Activated CD4-positive, alpha-beta T cell treated with anti-CD3 and anti-CD28 coated beads for 48 hours (primary cell): Measurements from ENCODE around the gene USP53.
"Not testable (repeated sequence)": the region's sequence is repeated elsewhere in the genome, so short reads cannot be mapped to it uniquely, and the experiment has no call there.

Experiments
- DNase-seq: peaks from one replicate; pipeline ENCODE4 v3.0.0-alpha.2; 2020

The USP53 gene

DNA sequence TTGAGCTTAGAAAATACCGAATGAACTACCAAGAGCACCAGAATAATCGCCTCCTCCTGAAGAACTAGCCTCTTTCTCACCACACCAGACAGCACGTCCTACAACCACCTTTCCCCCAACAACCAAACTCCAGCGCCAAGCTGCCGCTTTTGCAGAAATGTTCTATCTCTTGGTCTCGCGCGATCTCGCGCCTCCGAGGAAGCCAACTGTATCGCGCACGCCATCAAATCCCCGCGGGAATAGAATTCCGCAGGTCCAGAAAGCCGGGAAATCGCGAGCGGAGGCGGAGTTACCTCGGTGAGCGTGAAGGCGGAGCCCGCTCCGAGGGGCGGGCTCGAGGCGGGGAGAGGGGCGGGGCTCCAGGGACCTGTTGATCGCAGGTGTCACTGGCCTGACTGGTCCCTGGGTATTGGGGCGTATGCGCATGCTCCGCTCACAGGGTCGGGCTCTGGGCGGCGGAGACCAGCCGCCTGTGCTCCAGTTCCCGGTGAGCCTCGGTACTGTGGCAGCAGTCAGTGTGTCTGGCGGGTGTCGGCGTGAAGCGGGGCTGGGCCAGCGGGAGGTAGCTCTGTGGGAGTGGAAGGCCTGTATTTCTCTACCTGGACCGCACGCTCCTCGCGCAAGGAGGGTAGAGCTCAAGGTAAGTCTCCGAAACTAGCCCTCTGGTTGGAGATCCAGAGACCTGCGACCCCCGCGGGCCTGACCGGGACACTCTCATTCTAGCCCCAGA is at the start of gene USP53:
USP53 (plus strand) TSS at position 480 of the 730 bp plus-strand sequence. CDS start 27,047 bp downstream, outside the sequence.
- DNase-seq = peak; percentile 99

- DNase-seq = no peak
Observed at GRCh38 chr4:119165767-119166166, 46.7 kb upstream of the USP53 start.

GRCh38 chr4:119170195-119170594 is 42.3 kb upstream of the USP53 start:
- DNase-seq = no peak

GRCh38 chr4:119172223-119172622 is 40.3 kb upstream of the USP53 start:
- peak; percentile 14 for DNase-seq

- not testable (repeated sequence) for DNase-seq
Observed at GRCh38 chr4:119173729-119174361, 38.7 kb upstream of the USP53 start.

DNA sequence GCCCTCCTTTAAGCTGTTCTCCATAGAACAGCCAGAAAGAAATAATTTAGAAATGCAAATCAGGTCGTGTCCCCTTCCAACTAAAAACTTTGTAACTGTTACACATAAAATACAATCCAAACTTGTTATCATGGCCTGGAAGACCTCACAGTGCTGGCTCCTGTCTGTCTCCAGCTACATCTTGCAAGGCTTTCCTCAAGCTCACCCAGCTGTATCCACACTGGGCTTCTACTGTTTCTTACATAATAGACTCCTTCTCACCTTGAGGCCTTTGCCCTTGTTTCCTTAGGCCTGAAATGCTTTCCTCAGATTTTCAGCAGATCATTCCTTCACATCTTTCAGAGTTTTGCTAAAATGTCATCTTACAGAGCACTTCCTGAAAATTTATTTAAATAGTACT is 33.5 kb upstream of the USP53 start:
- DNase-seq = no peak

GRCh38 chr4:119184128-119184527 is 28.4 kb upstream of the USP53 start:
- no peak for DNase-seq

DNA sequence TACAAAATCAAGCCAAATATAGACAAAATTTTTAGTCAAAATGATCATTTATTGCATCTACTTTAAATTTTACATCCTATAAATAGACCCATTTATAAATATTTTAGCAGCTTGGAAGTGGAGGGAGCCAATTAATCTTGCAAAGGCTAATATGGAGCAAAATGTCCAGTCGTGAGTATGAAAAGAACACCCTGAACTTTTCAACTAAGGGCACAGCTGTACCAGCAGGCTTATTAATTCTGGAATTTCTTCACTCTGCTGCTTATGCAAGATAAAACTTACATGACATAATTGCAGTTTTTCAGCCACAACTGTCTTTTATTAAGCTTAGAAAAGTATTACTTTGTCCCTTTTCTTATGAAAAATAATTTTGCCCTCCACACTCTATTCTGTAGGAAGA is 22.9 kb upstream of the USP53 start:
- no peak for DNase-seq

DNA sequence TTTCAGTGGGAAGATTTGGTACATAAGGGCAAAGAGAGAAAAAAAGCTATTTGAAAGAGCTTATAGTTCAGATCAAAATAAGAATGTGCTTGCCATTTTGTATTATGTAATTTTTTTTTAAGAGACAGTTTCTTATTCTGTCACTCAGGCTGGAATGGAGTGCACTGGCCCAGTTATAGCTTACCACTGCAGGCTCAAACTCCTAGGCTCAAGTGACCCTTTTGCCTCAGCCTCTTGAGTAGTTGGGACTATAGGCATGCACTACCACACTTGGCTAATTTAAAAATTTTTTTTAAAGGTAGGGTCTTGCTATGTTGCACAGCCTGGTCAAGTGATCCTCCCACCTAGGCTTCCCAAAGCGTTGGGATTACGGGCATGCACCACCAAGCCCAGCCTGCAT is 22.2 kb upstream of the USP53 start:
- DNase-seq = no peak

DNA sequence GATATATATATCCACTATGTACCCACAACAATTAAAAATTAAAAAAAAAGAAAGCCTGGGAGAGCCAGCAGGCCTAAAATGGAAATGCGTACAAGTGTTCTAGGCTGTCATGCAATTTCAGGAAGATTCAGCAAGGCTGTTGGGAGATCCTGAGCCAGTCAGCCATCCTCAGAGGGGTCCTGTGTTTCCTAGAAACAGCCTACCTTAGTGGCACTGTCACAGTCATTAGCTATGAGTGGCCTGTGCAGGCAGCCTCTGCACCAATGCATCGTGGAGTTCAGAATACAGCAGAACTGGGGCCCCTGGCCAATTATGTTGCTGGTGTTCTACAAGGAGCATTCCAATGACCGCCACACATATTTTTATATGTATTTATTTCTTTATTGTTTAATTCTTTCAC is 21.0 kb upstream of the USP53 start:
- no peak for DNase-seq

GRCh38 chr4:119197772-119198212 is 14.7 kb upstream of the USP53 start:
- no peak for DNase-seq

DNA sequence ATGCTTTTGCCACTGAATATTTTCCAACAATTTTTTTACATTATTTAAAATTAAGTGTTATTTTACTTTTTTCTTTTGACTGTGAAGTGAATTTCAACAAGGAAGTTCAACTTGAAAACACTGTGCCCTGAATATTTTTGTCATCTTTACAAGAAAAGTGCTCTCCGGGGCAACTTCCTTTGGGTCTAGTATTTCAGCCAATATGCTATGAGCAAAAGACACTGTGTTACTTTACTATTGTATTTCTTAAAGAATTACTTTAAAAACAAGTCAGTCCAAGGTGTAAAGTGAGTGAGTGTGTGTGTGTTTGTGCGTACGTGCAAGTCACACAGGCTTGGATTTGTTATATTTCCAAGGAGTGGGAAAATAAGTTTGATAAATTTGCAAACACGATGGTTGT is 7.6 kb upstream of the USP53 start:
- DNase-seq = no peak

- DNase-seq = no peak
Observed at GRCh38 chr4:119205690-119206089, 6.8 kb upstream of the USP53 start.

- DNase-seq = no peak
Observed at GRCh38 chr4:119206178-119206577, 6.3 kb upstream of the USP53 start.

DNA sequence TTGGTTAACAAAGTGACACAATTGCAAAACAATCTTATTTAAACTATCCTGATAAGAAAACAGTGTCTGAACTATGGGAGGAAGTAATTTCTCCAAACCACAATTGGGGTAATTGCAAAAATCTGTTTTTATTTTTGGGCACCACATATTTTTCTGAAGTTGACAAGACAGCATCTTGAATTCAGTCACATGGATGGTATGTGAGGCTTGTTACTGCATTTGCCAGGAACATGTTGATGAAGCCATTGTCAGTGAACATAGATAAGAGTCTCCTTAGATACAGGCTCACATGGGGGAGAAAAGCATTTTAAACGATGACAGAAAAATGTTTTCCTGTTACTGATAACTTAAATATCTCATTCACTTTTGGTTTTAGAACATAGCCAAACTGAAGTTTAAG is 5.5 kb upstream of the USP53 start:
- DNase-seq = no peak

GRCh38 chr4:119209077-119209476 is 3.4 kb upstream of the USP53 start:
- DNase-seq = peak; percentile 69

GRCh38 chr4:119209586-119209985 is 2.9 kb upstream of the USP53 start:
- DNase-seq = no peak

GRCh38 chr4:119210775-119211174 is 1.7 kb upstream of the USP53 start:
- no peak for DNase-seq

DNA sequence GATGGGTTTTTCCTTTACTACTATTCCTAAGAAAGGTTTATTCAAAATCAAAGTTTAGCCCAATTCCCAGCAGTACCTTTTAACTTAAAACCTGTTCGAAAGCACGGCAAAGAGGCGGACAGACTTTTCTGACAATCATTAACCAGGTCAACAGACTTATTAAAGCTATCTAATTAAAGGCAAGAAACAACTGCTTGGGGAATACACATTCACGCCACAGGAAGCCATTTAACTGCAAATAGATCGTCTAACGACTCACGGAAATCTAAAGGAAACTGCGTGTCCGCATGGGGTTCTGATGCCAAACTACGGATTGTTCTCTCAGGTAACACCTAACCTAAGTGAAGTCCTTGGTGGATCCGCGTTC is 663 bp upstream of the USP53 start:
- DNase-seq = no peak

- peak; percentile 74 for DNase-seq
Observed at GRCh38 chr4:119212964-119213606, 572 bp downstream of the USP53 start.

- no peak for DNase-seq
Observed at GRCh38 chr4:119218093-119218492, 5.6 kb downstream of the USP53 start.

DNA sequence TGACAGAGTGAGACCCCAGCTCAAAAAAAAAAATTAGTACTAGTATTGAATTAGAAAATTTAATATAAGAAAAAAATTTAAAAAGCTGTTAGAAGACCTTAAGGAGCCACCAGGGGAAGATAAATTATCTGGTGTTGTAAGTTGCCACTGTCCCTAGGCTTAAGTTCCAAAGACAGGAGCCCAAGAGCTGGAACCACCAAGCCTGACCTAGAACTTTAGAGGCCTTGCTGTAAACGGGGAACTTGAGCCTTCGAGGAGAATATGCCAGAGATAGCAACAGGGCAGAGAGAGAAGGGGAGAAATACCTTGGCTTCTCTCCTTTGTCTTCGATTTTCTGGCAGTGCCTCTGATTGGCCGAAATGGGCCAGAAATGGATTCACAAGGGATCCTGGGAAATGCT is 8.9 kb downstream of the USP53 start:
- no peak for DNase-seq

GRCh38 chr4:119227690-119228089 is 15.2 kb downstream of the USP53 start:
- no peak for DNase-seq

GRCh38 chr4:119228406-119228805 is 15.9 kb downstream of the USP53 start:
- DNase-seq = peak; percentile 20
